ENCODE data around the gene AOPEP.

- TF ChIP-seq REST (IDR thresholded peaks at IDR 0.05; ENCODE audit: borderline replicate concordance) (no peak), REST (CRISPR knock-in tag; IDR thresholded peaks at IDR 0.05; ENCODE audit: low read depth) (no peak), ZKSCAN8 (CRISPR knock-in tag; IDR thresholded peaks at IDR 0.05) (no peak), BHLHE40 (IDR thresholded peaks at IDR 0.05; ENCODE audit: low read length) (no peak), E2F6 (IDR thresholded peaks at IDR 0.05; ENCODE audit: borderline replicate concordance in 1 of 2, extremely low read depth in 1 of 2, insufficient read depth in 1 of 2, insufficient read length in 1 of 2, low read depth in 1 of 2, low read length in 1 of 2, poor library complexity in 1 of 2, severe bottlenecking in 1 of 2) (no peak), POLR2AphosphoS5 (IDR thresholded peaks at IDR 0.05; ENCODE audit: control insufficient read depth, insufficient read depth, low read depth, low read length) (no peak), ZNF232 (CRISPR knock-in tag; IDR thresholded peaks at IDR 0.05) (no peak), SREBF1 (IDR thresholded peaks at IDR 0.05; ENCODE audit: borderline replicate concordance, low read depth, low read length) (no peak), ATF2 (CRISPR knock-in tag; IDR thresholded peaks at IDR 0.05) (no peak), OTX1 (CRISPR knock-in tag; IDR thresholded peaks at IDR 0.05) (no peak)
Measured at GRCh38 chr9:94833802-94834201, 107.3 kb downstream of the AOPEP start.

All from K562 (cell line).